HCT116 (cell line): ENCODE results near the gene PEX6. TPM values are rescaled to one million over a fixed set of nuclear protein-coding genes. Genes with fewer than 3 reads are reported as not detected.

ENCODE experiments used
- ATAC-seq: fragments of 200-7000 bp; cut with Tn5 transposase; 2 replicates; pipeline ENCODE4 v1.9.1; 2020; ENCODE audit warnings: mild to moderate bottlenecking, moderate library complexity
- BruUV-seq: library from RNA; stranded (reverse); fragments of 400-500 nt; replicated peaks from 2 replicates; lab custom pipeline; 2021; lab: Mats Ljungman, UMichigan
- CTCF ChIA-PET: fragments of 300-600 bp; sonication (Branson Sonifier 250); formaldehyde crosslinking; loops from one replicate; lab custom pipeline; 2021; ENCODE audit warnings: antibody characterized with exemption; lab: Charles Lee
- POLR2A ChIA-PET: fragments of 300-600, 350-600 bp; sonication (Branson Sonifier 250); formaldehyde crosslinking; loops from one replicate; lab custom pipeline; 2021; ENCODE audit warnings: antibody characterized with exemption; lab: Charles Lee
- RAD21 ChIA-PET, 2 experiments: fragments of 300-600 bp; sonication (Branson Sonifier 250); formaldehyde crosslinking; loops; one replicate each; lab custom pipeline; 2023; ENCODE audit warnings: low total read pairs in 2 of 2; ENCODE audit not compliant: uncharacterized antibody in 2 of 2, unreplicated experiment in 2 of 2, low non-redundant PET in 1 of 2; lab: Charles Lee
- DNase-seq: peaks from one replicate; pipeline ENCODE4 v3.0.0-alpha.2; 2010; ENCODE audit warnings: low read depth, low spot score
- H2AFZ ChIP-seq: fragments of 200-600 bp; shearing (Covaris generic), sonication (generic); 2 replicates; pipeline ENCODE4 v1.6.1; 2017; ENCODE audit warnings: low read depth, mixed run types, mixed read lengths, antibody characterized with exemption, low read length; ENCODE audit not compliant: poor library complexity, severe bottlenecking
- H3K27ac ChIP-seq: 2 replicates; pipeline ENCODE4 v1.5.1; 2012; ENCODE audit warnings: low read depth, low read length
- H3K27me3 ChIP-seq: fragments of 200-600 bp; sonication (generic); 2 replicates; pipeline ENCODE4 v1.6.1; 2016; ENCODE audit warnings: mixed run types, low read length, mixed read lengths; ENCODE audit not compliant: insufficient read depth
- H3K36me3 ChIP-seq, 2 experiments: fragments of 200-500 bp in 1 of 2; fragments of 200-600 bp in 1 of 2; sonication (Bioruptor generic) in 1 of 2; sonication (generic) in 1 of 2; 2 replicates each; pipeline versions ENCODE4 v1.5.1 to v1.6.1; 2014 to 2016; ENCODE audit warnings: low read length in 2 of 2, inconsistent platforms in 1 of 2, mixed read lengths in 1 of 2, mixed run types in 1 of 2; ENCODE audit not compliant: insufficient read depth in 2 of 2, control insufficient read depth in 1 of 2
- H3K4me1 ChIP-seq, 2 experiments: fragments of 200-600 bp in 1 of 2; sonication (generic) in 1 of 2; 2 replicates each; pipeline versions ENCODE4 v1.5.1 to v1.6.1; 2012 to 2017; ENCODE audit warnings: low read length in 2 of 2, inconsistent platforms in 1 of 2, mild to moderate bottlenecking in 1 of 2, mixed read lengths in 1 of 2, mixed run types in 1 of 2, moderate library complexity in 1 of 2; ENCODE audit not compliant: insufficient read depth in 2 of 2, control insufficient read depth in 1 of 2
- H3K4me2 ChIP-seq: fragments of 200-600 bp; sonication (generic); 2 replicates; pipeline ENCODE4 v1.6.1; 2017; ENCODE audit warnings: mixed run types, low read length, mixed read lengths
- H3K4me3 ChIP-seq, 2 experiments: fragments of 200-600 bp in 1 of 2; sonication (generic) in 1 of 2; replicated peaks in 1 of 2; 2 replicates each; pipeline ENCODE4 v1.5.1; 2011 to 2016; ENCODE audit warnings: low read length in 2 of 2, control low read depth in 1 of 2, low read depth in 1 of 2, mild to moderate bottlenecking in 1 of 2, mixed read lengths in 1 of 2, mixed run types in 1 of 2
- H3K79me2 ChIP-seq: fragments of 200-600 bp; sonication (generic); 2 replicates; pipeline ENCODE4 v1.6.1; 2017; ENCODE audit warnings: mild to moderate bottlenecking, mixed run types, low read length, moderate library complexity, mixed read lengths; ENCODE audit not compliant: insufficient read depth
- H3K9ac ChIP-seq: fragments of 200-600 bp; sonication (generic); 2 replicates; pipeline ENCODE4 v1.6.1; 2016; ENCODE audit warnings: low read length, mixed read lengths
- H3K9me2 ChIP-seq: fragments of 200-600 bp; sonication (generic), shearing (Covaris generic); 2 replicates; pipeline ENCODE4 v1.6.1; 2017; ENCODE audit warnings: mixed run types, mild to moderate bottlenecking, moderate library complexity; ENCODE audit not compliant: insufficient read depth
- H3K9me3 ChIP-seq, 2 experiments: fragments of 200-500 bp in 1 of 2; fragments of 200-600 bp in 1 of 2; sonication (Bioruptor generic) in 1 of 2; sonication (generic) in 1 of 2; 2 replicates each; pipeline ENCODE4 v1.6.1; 2014 to 2017; ENCODE audit warnings: low read length in 2 of 2, mixed read lengths in 2 of 2, inconsistent platforms in 1 of 2, low read depth in 1 of 2, mild to moderate bottlenecking in 1 of 2, mixed run types in 1 of 2, moderate library complexity in 1 of 2; ENCODE audit not compliant: control insufficient read depth in 1 of 2, insufficient read depth in 1 of 2
- H4K20me1 ChIP-seq: fragments of 200-600 bp; sonication (generic), shearing (Covaris generic); 2 replicates; pipeline ENCODE4 v1.6.1; 2017; ENCODE audit warnings: mixed run types, mild to moderate bottlenecking, moderate library complexity; ENCODE audit not compliant: insufficient read depth
- ATF3 ChIP-seq: IDR thresholded peaks from 2 replicates; pipeline ENCODE4 v1.6.1; 2012
- CBX3 ChIP-seq: IDR thresholded peaks from 2 replicates; pipeline ENCODE4 v1.6.1; 2012; ENCODE audit warnings: low read depth
- CEBPB ChIP-seq: IDR thresholded peaks from 2 replicates; pipeline ENCODE4 v1.6.1; 2012; ENCODE audit warnings: low read depth
- CTCF ChIP-seq, 3 experiments: fragments of 200-600 bp in 1 of 3; sonication (generic) in 1 of 3; IDR thresholded peaks in 2 of 3; conservative IDR thresholded peaks in 1 of 3; 2 replicates each; pipeline ENCODE4 v1.5.1; 2012 to 2017; ENCODE audit warnings: low read depth in 2 of 3, low read length in 2 of 3, antibody characterized with exemption in 1 of 3, borderline replicate concordance in 1 of 3, control low read depth in 1 of 3, mild to moderate bottlenecking in 1 of 3, mixed read lengths in 1 of 3, mixed run types in 1 of 3, moderate library complexity in 1 of 3; ENCODE audit not compliant: insufficient read depth in 1 of 3
- EGR1 ChIP-seq: IDR thresholded peaks from 2 replicates; pipeline ENCODE4 v1.6.1; 2012; ENCODE audit warnings: low read depth
- ELF1 ChIP-seq: IDR thresholded peaks from 2 replicates; pipeline ENCODE4 v1.6.1; 2012; ENCODE audit warnings: low read depth, borderline replicate concordance
- EZH2 ChIP-seq: fragments of 200-600 bp; sonication (generic); IDR thresholded peaks from 2 replicates; pipeline ENCODE4 v1.6.1; 2017; ENCODE audit warnings: antibody characterized with exemption, mixed run types
- EZH2phosphoT487 ChIP-seq: fragments of 200-600 bp; IDR thresholded peaks from 2 replicates; pipeline ENCODE4 v1.6.1; 2018; ENCODE audit warnings: antibody characterized with exemption, borderline replicate concordance
- FOSL1 ChIP-seq: IDR thresholded peaks from 2 replicates; pipeline ENCODE4 v1.6.1; 2012; ENCODE audit warnings: low read depth
- MAX ChIP-seq: IDR thresholded peaks from 2 replicates; pipeline ENCODE4 v1.6.1; 2012
- POLR2A ChIP-seq: IDR thresholded peaks from 2 replicates; pipeline ENCODE4 v1.7.0; 2011; ENCODE audit warnings: borderline replicate concordance; ENCODE audit not compliant: insufficient read depth, insufficient read length; ENCODE audit errors: extremely low read depth
- POLR2AphosphoS5 ChIP-seq: IDR thresholded peaks from 2 replicates; pipeline ENCODE4 v1.6.1; 2011; ENCODE audit warnings: mild to moderate bottlenecking, low read depth, low read length, moderate library complexity
- SIN3A ChIP-seq: IDR thresholded peaks from 2 replicates; pipeline ENCODE4 v1.6.1; 2012; ENCODE audit warnings: low read depth
- SP1 ChIP-seq: IDR thresholded peaks from 2 replicates; pipeline ENCODE4 v1.6.1; 2012; ENCODE audit warnings: low read depth
- SRF ChIP-seq: IDR thresholded peaks from 2 replicates; pipeline ENCODE4 v1.6.1; 2012; ENCODE audit warnings: low read depth
- YY1 ChIP-seq: IDR thresholded peaks from 2 replicates; pipeline ENCODE4 v1.6.1; 2011; ENCODE audit warnings: low read length, low read depth, moderate library complexity, mild to moderate bottlenecking; ENCODE audit not compliant: insufficient replicate concordance; ENCODE audit errors: extremely low read depth
- ZFX ChIP-seq: fragments of 450-650 bp; IDR thresholded peaks from 2 replicates; pipeline ENCODE4 v1.6.1; 2017
- intact Hi-C: fragments of 100-400 bp; cut with micrococcal nuclease; formaldehyde crosslinking; loops from 2 replicates; pipeline ENCODE4 v1.10.0; 2022
- total RNA-seq: library from RNA; stranded (reverse); gene quantifications from one replicate; pipeline ENCODE4 v1.2.1, GENCODE V29; 2021; ENCODE audit not compliant: unreplicated experiment
- TF ChIP-seq, protein P1 (sequence below): IDR thresholded peaks from 2 replicates; pipeline ENCODE4 v1.6.1; 2012; ENCODE audit warnings: low read depth
- TF ChIP-seq, protein P2 (sequence below): IDR thresholded peaks from 2 replicates; pipeline ENCODE4 v1.6.1; 2011; ENCODE audit warnings: mild to moderate bottlenecking, low read length, moderate library complexity; ENCODE audit not compliant: insufficient replicate concordance; ENCODE audit errors: extremely low read depth

Gene PEX6
- total RNA-seq, 1 experiment from 2014 or later: 21.4 TPM

DNA sequence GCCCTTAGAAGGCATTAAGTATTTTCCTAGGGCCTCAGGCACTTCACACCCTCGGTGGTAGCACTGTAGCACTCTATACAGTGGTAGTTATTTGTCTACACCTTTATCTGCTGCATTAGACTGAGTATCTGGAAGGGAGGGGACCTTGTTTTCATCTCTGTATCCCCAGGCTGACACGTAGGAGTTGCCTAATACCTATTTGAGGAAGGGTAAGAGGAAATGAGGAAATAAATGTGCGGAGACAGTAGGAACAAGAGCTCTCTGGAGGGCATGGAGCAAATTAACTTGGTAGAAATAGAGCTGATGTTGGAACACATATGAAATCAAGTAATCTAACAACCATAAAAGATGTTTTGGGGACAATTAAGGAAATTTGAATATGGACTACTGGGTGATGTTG, 45.8 kb downstream of the PEX6 start:
- no TSS peak for BruUV-seq
- H3K4me1 ChIP-seq: peaks cover 5 to 16% of the 10 kb centered on the region in 2 experiments; a peak in 3 of 4 replicates
- H3K27me3 ChIP-seq: no peaks in the 10 kb centered on the region
- H3K79me2 ChIP-seq: peaks cover 48% of the 10 kb centered on the region
- H3K9ac ChIP-seq: no peak overlapping the region
- no peaks in the 10 kb centered on the region for H4K20me1 ChIP-seq
- H3K4me3 ChIP-seq: no peak overlapping the region
- ChIA-PET POLR2A (no interaction called here), CTCF (no interaction called here), RAD21 (no interaction called here)
- H3K4me2 ChIP-seq: no peak overlapping the region
- H3K27ac ChIP-seq: no peak overlapping the region
- TF ChIP-seq EGR1 (no peak), EZH2phosphoT487 (no peak), EZH2 (no peak), SIN3A (no peak), FOSL1 (no peak), CEBPB (no peak), MAX (no peak), SRF (no peak), YY1 (no peak), SP1 (no peak), ELF1 (no peak), POLR2A (no peak), POLR2AphosphoS5 (no peak), ATF3 (no peak), CBX3 (no peak), CTCF (IDR thresholded peaks at IDR 0.05 in 2 of 3, conservative IDR thresholded peaks at IDR 0.05 in 1 of 3; ENCODE audit: borderline replicate concordance in 1 of 3, insufficient read depth in 1 of 3, low read depth in 2 of 3, low read length in 2 of 3) (no peak), ZFX (no peak)
- TF ChIP-seq, protein P1, sequence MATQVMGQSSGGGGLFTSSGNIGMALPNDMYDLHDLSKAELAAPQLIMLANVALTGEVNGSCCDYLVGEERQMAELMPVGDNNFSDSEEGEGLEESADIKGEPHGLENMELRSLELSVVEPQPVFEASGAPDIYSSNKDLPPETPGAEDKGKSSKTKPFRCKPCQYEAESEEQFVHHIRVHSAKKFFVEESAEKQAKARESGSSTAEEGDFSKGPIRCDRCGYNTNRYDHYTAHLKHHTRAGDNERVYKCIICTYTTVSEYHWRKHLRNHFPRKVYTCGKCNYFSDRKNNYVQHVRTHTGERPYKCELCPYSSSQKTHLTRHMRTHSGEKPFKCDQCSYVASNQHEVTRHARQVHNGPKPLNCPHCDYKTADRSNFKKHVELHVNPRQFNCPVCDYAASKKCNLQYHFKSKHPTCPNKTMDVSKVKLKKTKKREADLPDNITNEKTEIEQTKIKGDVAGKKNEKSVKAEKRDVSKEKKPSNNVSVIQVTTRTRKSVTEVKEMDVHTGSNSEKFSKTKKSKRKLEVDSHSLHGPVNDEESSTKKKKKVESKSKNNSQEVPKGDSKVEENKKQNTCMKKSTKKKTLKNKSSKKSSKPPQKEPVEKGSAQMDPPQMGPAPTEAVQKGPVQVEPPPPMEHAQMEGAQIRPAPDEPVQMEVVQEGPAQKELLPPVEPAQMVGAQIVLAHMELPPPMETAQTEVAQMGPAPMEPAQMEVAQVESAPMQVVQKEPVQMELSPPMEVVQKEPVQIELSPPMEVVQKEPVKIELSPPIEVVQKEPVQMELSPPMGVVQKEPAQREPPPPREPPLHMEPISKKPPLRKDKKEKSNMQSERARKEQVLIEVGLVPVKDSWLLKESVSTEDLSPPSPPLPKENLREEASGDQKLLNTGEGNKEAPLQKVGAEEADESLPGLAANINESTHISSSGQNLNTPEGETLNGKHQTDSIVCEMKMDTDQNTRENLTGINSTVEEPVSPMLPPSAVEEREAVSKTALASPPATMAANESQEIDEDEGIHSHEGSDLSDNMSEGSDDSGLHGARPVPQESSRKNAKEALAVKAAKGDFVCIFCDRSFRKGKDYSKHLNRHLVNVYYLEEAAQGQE: no peak
- TF ChIP-seq, protein P2, sequence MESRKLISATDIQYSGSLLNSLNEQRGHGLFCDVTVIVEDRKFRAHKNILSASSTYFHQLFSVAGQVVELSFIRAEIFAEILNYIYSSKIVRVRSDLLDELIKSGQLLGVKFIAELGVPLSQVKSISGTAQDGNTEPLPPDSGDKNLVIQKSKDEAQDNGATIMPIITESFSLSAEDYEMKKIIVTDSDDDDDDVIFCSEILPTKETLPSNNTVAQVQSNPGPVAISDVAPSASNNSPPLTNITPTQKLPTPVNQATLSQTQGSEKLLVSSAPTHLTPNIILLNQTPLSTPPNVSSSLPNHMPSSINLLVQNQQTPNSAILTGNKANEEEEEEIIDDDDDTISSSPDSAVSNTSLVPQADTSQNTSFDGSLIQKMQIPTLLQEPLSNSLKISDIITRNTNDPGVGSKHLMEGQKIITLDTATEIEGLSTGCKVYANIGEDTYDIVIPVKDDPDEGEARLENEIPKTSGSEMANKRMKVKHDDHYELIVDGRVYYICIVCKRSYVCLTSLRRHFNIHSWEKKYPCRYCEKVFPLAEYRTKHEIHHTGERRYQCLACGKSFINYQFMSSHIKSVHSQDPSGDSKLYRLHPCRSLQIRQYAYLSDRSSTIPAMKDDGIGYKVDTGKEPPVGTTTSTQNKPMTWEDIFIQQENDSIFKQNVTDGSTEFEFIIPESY: no peak
- ATAC-seq (no peak), DNase-seq (no peak)
- no peak overlapping the region for H2AFZ ChIP-seq
- H3K9me3 ChIP-seq: no peaks in the 10 kb centered on the region
- intact Hi-C loops: no loop called here
- H3K9me2 ChIP-seq: no peaks in the 10 kb centered on the region
- peaks cover 25% of the 10 kb centered on the region in 2 experiments; a peak in 3 of 4 replicates for H3K36me3 ChIP-seq
